Tibial nerve (tissue), 4 donors: ENCODE data around the gene KCNT1.

Source experiments
- CTCF ChIP-seq, 5 experiments: fragments of 200-600 bp in 3 of 5; fragments of 450-650 bp in 2 of 5; sonication (generic) in 3 of 5; IDR thresholded peaks; one replicate each; pipeline ENCODE4 v1.5.1; 2016 to 2019; ENCODE audit warnings: antibody characterized with exemption in 5 of 5, mild to moderate bottlenecking in 3 of 5, moderate library complexity in 2 of 5
- EP300 ChIP-seq, 2 donors: sonication (generic); formaldehyde crosslinking; IDR thresholded peaks; one replicate each; pipeline ENCODE4 v1.6.1; 2017; ENCODE audit warnings: antibody characterized with exemption in 2 of 2, mild to moderate bottlenecking in 1 of 2
- POLR2A ChIP-seq, 2 donors: fragments of 450-650 bp; IDR thresholded peaks; one replicate each; pipeline ENCODE4 v1.6.1; 2017; ENCODE audit warnings: antibody characterized with exemption in 2 of 2, mild to moderate bottlenecking in 2 of 2, moderate library complexity in 2 of 2

DNA sequence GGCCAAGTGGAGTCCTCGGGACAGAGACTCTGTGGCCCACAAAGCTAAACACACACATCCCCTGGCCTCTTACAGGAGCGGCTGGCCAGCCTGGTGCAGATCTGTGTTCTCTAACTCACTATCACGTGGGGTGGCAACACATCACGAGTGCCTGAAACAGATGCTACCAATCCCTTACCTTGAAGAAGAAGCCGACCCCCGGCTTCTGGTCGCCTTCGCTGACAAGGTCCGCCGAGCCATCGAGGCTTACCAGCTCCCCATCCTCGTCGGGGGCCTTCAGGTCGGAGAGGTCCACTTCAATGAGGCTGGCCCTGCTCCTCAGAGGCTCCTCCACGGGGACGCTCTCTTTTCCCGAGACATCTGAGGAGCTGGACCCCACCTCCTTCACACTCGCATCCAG, 118.7 kb downstream of the KCNT1 start:
- TF ChIP-seq CTCF (IDR thresholded peaks at IDR 0.05) (no peak), POLR2A (IDR thresholded peaks at IDR 0.05) (no peak), EP300 (IDR thresholded peaks at IDR 0.05) (no peak)
